GM23338 (cell line): ENCODE results near the gene KIAA1549. TPM values are rescaled to one million over a fixed set of nuclear protein-coding genes. Genes with fewer than 3 reads are reported as not detected.

Experiments
- ATAC-seq: fragments of 200-7000 bp; cut with Tn5 transposase; 3 replicates; pipeline ENCODE4 v1.9.1; 2020
- DNase-seq: peaks from one replicate; pipeline ENCODE4 v3.0.0-alpha.2; 2015; ENCODE audit warnings: low spot score
- H2AFZ ChIP-seq: fragments of 200-600 bp; sonication (generic); 2 replicates; pipeline ENCODE4 v1.8.0; 2016; ENCODE audit warnings: antibody characterized with exemption, mild to moderate bottlenecking, moderate library complexity
- H3F3A ChIP-seq: fragments of 200-600 bp; sonication (generic); replicated peaks from 2 replicates; pipeline ENCODE4 v1.8.0; 2017; ENCODE audit warnings: antibody characterized with exemption, mixed run types, low read depth
- H3K27ac ChIP-seq: fragments of 200-600 bp; sonication (generic); 2 replicates; pipeline ENCODE4 v1.6.1; 2016; ENCODE audit warnings: low read depth
- H3K27me3 ChIP-seq: fragments of 200-600 bp; sonication (generic); 2 replicates; pipeline ENCODE4 v1.8.0; 2016; ENCODE audit warnings: mild to moderate bottlenecking, mixed run types, moderate library complexity; ENCODE audit not compliant: insufficient read depth
- H3K36me3 ChIP-seq: fragments of 200-600 bp; sonication (generic); 2 replicates; pipeline ENCODE4 v1.8.0; 2016; ENCODE audit warnings: mild to moderate bottlenecking; ENCODE audit not compliant: insufficient read depth
- H3K4me1 ChIP-seq: fragments of 200-600 bp; sonication (generic); 2 replicates; pipeline ENCODE4 v1.8.0; 2016; ENCODE audit warnings: mild to moderate bottlenecking, moderate library complexity; ENCODE audit not compliant: insufficient read depth
- H3K4me2 ChIP-seq: fragments of 200-600 bp; sonication (generic); 2 replicates; pipeline ENCODE4 v1.7.1; 2017; ENCODE audit warnings: mixed run types
- H3K4me3 ChIP-seq: fragments of 200-600 bp; sonication (generic); 2 replicates; pipeline ENCODE4 v1.6.1; 2016; ENCODE audit warnings: mixed run types
- H3K79me2 ChIP-seq: fragments of 200-600 bp; sonication (generic); replicated peaks from 2 replicates; pipeline ENCODE4 v1.8.0; 2017; ENCODE audit warnings: mild to moderate bottlenecking; ENCODE audit not compliant: insufficient read depth
- H3K9me2 ChIP-seq: fragments of 200-600 bp; sonication (generic); 2 replicates; pipeline ENCODE4 v1.8.0; 2017; ENCODE audit not compliant: insufficient read depth
- H4K20me1 ChIP-seq: fragments of 200-600 bp; sonication (generic); replicated peaks from 2 replicates; pipeline ENCODE4 v1.8.0; 2017; ENCODE audit warnings: mild to moderate bottlenecking; ENCODE audit not compliant: insufficient read depth
- H3K27ac Mint-ChIP-seq: 2 replicates; pipeline ENCODE4 v1.8.0; 2020; ENCODE audit warnings: inconsistent platforms, mild to moderate bottlenecking, moderate library complexity, mixed read lengths
- H3K27me3 Mint-ChIP-seq: 3 replicates; pipeline ENCODE4 v1.8.0; 2022; ENCODE audit warnings: low read depth, mild to moderate bottlenecking, moderate library complexity, mixed read lengths, inconsistent platforms; ENCODE audit not compliant: insufficient read depth, poor library complexity
- H3K36me3 Mint-ChIP-seq: 3 replicates; pipeline ENCODE4 v1.8.0; 2021; ENCODE audit warnings: low read depth, mild to moderate bottlenecking, inconsistent platforms, moderate library complexity, mixed read lengths
- H3K4me1 Mint-ChIP-seq: 3 replicates; pipeline ENCODE4 v1.8.0; 2020; ENCODE audit warnings: mild to moderate bottlenecking, inconsistent platforms, mixed read lengths
- H3K4me3 Mint-ChIP-seq: 3 replicates; pipeline ENCODE4 v1.8.0; 2021; ENCODE audit warnings: moderate library complexity, mild to moderate bottlenecking, inconsistent platforms, mixed read lengths
- H3K9me3 Mint-ChIP-seq: 3 replicates; pipeline ENCODE4 v1.8.0; 2020; ENCODE audit warnings: moderate library complexity, mild to moderate bottlenecking, inconsistent platforms, mixed read lengths
- CREB1 ChIP-seq: fragments of 250-450 bp; sonication (Bioruptor Pico); IDR thresholded peaks from 2 replicates; pipeline ENCODE4 v1.5.0; 2020; ENCODE audit warnings: low read depth, mild to moderate bottlenecking, moderate library complexity
- CTCF ChIP-seq, 2 experiments: fragments of 200-600 bp in 1 of 2; sonication (generic) in 1 of 2; conservative IDR thresholded peaks; 2 replicates each; pipeline versions ENCODE4 v1.5.1 to v1.6.1; 2016 to 2017; ENCODE audit warnings: antibody characterized with exemption in 2 of 2, low read depth in 2 of 2, mild to moderate bottlenecking in 2 of 2, moderate library complexity in 1 of 2
- EZH2 ChIP-seq: fragments of 200-600 bp; sonication (generic); IDR thresholded peaks from one replicate; pipeline ENCODE4 v1.8.0; 2017; ENCODE audit warnings: antibody characterized with exemption, mild to moderate bottlenecking, low read depth; ENCODE audit not compliant: unreplicated experiment
- JUNB ChIP-seq: IDR thresholded peaks from one replicate; pipeline ENCODE4 v1.6.1; 2016; ENCODE audit warnings: antibody characterized with exemption; ENCODE audit not compliant: unreplicated experiment
- NANOG ChIP-seq: IDR thresholded peaks from 2 replicates; pipeline ENCODE4 v1.6.1; 2016; ENCODE audit warnings: antibody characterized with exemption, borderline replicate concordance
- POLR2AphosphoS5 ChIP-seq: IDR thresholded peaks from 2 replicates; pipeline ENCODE4 v1.6.1; 2016; ENCODE audit warnings: antibody characterized with exemption, low read depth
- STAT1 ChIP-seq: IDR thresholded peaks from one replicate; pipeline ENCODE4 v1.6.1; 2016; ENCODE audit warnings: antibody characterized with exemption; ENCODE audit not compliant: unreplicated experiment
- ZNF114 ChIP-seq: fragments of 250-450 bp; sonication (Bioruptor Pico); IDR thresholded peaks from 2 replicates; pipeline ENCODE4 v1.5.0; 2020; ENCODE audit warnings: mild to moderate bottlenecking, moderate library complexity
- ZNF331 ChIP-seq: fragments of 250-450 bp; sonication (Bioruptor Pico); IDR thresholded peaks from 2 replicates; pipeline ENCODE4 v1.5.0; 2020; ENCODE audit warnings: low read depth, mild to moderate bottlenecking, moderate library complexity
- polyA plus RNA-seq: library from polyadenylated mRNA; unstranded; fragments of >200 nt; fragmentation: Nextera tagmentation; extraction: Ambion mirVana; gene quantifications from 2 replicates; pipeline ENCODE4 v1.2.1, GENCODE V29; 2016
- total RNA-seq: library from RNA; depleted of rRNA; stranded (reverse); fragments of >200 nt; shearing (Covaris generic); gene quantifications from 2 replicates; pipeline ENCODE4 v1.2.3, GENCODE V29; 2014
- TF ChIP-seq, protein P1 (sequence below): IDR thresholded peaks from one replicate; pipeline ENCODE4 v1.6.1; 2018; ENCODE audit warnings: antibody characterized with exemption; ENCODE audit not compliant: unreplicated experiment
- TF ChIP-seq, protein P2 (sequence below): IDR thresholded peaks from 2 replicates; pipeline ENCODE4 v1.6.1; 2016; ENCODE audit warnings: antibody characterized with exemption

KIAA1549 gene
- total and polyA plus RNA-seq, 2 experiments from 2014 or later = 3.6 to 13.5 TPM

- Histone ChIP-seq H4K20me1 (no peaks in the 10 kb centered on the region), H3F3A (no peaks in the 10 kb centered on the region), H3K4me2 (no peak overlapping the region), H2AFZ (no peak overlapping the region), H3K4me1 (no peaks in the 10 kb centered on the region), H3K4me3 (no peak overlapping the region), H3K36me3 (peaks cover 9% of the 10 kb centered on the region; the same call in 1 of the 2 replicates), H3K27me3 (no peaks in the 10 kb centered on the region), H3K9me2 (no peaks in the 10 kb centered on the region), H3K79me2 (no peaks in the 10 kb centered on the region), H3K27ac (no peak overlapping the region)
- Mint-ChIP-seq H3K9me3 (no peaks in the 10 kb centered on the region), H3K4me3 (no peak overlapping the region), H3K27me3 (peaks cover 10% of the 10 kb centered on the region), H3K4me1 (peaks cover 3% of the 10 kb centered on the region; the same call in 2 of the 3 replicates), H3K27ac (no peak overlapping the region), H3K36me3 (peaks cover 55% of the 10 kb centered on the region)
- ATAC-seq (no peak), DNase-seq (no peak)
- TF ChIP-seq EZH2 = no peak
- TF ChIP-seq NANOG = no peak
- no peak for TF ChIP-seq ZNF331 (CRISPR knock-in tag)
- TF ChIP-seq CTCF (conservative IDR thresholded peaks at IDR 0.05; ENCODE audit: low read depth in 2 of 2) = no peak
- TF ChIP-seq JUNB = no peak
- TF ChIP-seq STAT1 = no peak
- TF ChIP-seq ZNF114 (CRISPR knock-in tag) = no peak
- TF ChIP-seq, protein P1, sequence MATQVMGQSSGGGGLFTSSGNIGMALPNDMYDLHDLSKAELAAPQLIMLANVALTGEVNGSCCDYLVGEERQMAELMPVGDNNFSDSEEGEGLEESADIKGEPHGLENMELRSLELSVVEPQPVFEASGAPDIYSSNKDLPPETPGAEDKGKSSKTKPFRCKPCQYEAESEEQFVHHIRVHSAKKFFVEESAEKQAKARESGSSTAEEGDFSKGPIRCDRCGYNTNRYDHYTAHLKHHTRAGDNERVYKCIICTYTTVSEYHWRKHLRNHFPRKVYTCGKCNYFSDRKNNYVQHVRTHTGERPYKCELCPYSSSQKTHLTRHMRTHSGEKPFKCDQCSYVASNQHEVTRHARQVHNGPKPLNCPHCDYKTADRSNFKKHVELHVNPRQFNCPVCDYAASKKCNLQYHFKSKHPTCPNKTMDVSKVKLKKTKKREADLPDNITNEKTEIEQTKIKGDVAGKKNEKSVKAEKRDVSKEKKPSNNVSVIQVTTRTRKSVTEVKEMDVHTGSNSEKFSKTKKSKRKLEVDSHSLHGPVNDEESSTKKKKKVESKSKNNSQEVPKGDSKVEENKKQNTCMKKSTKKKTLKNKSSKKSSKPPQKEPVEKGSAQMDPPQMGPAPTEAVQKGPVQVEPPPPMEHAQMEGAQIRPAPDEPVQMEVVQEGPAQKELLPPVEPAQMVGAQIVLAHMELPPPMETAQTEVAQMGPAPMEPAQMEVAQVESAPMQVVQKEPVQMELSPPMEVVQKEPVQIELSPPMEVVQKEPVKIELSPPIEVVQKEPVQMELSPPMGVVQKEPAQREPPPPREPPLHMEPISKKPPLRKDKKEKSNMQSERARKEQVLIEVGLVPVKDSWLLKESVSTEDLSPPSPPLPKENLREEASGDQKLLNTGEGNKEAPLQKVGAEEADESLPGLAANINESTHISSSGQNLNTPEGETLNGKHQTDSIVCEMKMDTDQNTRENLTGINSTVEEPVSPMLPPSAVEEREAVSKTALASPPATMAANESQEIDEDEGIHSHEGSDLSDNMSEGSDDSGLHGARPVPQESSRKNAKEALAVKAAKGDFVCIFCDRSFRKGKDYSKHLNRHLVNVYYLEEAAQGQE = no peak
- no peak for TF ChIP-seq CREB1 (CRISPR knock-in tag)
- TF ChIP-seq POLR2AphosphoS5 = no peak
- TF ChIP-seq, protein P2, sequence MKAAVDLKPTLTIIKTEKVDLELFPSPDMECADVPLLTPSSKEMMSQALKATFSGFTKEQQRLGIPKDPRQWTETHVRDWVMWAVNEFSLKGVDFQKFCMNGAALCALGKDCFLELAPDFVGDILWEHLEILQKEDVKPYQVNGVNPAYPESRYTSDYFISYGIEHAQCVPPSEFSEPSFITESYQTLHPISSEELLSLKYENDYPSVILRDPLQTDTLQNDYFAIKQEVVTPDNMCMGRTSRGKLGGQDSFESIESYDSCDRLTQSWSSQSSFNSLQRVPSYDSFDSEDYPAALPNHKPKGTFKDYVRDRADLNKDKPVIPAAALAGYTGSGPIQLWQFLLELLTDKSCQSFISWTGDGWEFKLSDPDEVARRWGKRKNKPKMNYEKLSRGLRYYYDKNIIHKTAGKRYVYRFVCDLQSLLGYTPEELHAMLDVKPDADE = no peak
Observed at GRCh38 chr7:138898802-138899201, 82.4 kb downstream of the KIAA1549 start.
